GM23248 (cell line): ENCODE results near the gene ANKRD65. TPM values are rescaled to one million over a fixed set of nuclear protein-coding genes. Genes with fewer than 3 reads are reported as not detected.
"Not testable (repeated sequence)": the region's sequence is repeated elsewhere in the genome, so short reads cannot be mapped to it uniquely, and the experiment has no call there.

Experiments
- DNase-seq: peaks from one replicate; pipeline ENCODE4 v3.0.0-alpha.2; 2015
- H2AFZ ChIP-seq: fragments of 200-600 bp; sonication (generic); 2 replicates; pipeline ENCODE4 v1.6.1; 2016; ENCODE audit warnings: antibody characterized with exemption
- H3F3A ChIP-seq: fragments of 200-600 bp; sonication (generic); 2 replicates; pipeline ENCODE4 v1.6.1; 2016; ENCODE audit warnings: mild to moderate bottlenecking, antibody characterized with exemption, mixed run types; ENCODE audit not compliant: insufficient read depth
- H3K27ac ChIP-seq: fragments of 200-600 bp; sonication (generic); 2 replicates; pipeline ENCODE4 v1.5.1; 2016; ENCODE audit warnings: mild to moderate bottlenecking
- H3K27me3 ChIP-seq: fragments of 200-600 bp; sonication (generic); replicated peaks from 2 replicates; pipeline ENCODE4 v1.6.1; 2016; ENCODE audit warnings: mild to moderate bottlenecking; ENCODE audit not compliant: insufficient read depth
- H3K36me3 ChIP-seq: fragments of 200-600 bp; sonication (generic); 2 replicates; pipeline ENCODE4 v1.6.1; 2016; ENCODE audit warnings: low read depth, mild to moderate bottlenecking
- H3K4me1 ChIP-seq: fragments of 200-600 bp; sonication (generic); 2 replicates; pipeline ENCODE4 v1.6.1; 2016; ENCODE audit warnings: mild to moderate bottlenecking; ENCODE audit not compliant: insufficient read depth
- H3K4me2 ChIP-seq: fragments of 200-600 bp; sonication (generic); one replicate; pipeline ENCODE4 v1.6.1; 2016; ENCODE audit warnings: mild to moderate bottlenecking; ENCODE audit not compliant: unreplicated experiment
- H3K4me3 ChIP-seq: fragments of 200-600 bp; sonication (generic); 2 replicates; pipeline ENCODE4 v1.5.1; 2016; ENCODE audit warnings: mild to moderate bottlenecking
- H3K79me2 ChIP-seq: fragments of 200-600 bp; sonication (generic); 2 replicates; pipeline ENCODE4 v1.6.1; 2016; ENCODE audit warnings: mild to moderate bottlenecking; ENCODE audit not compliant: insufficient read depth
- H3K9ac ChIP-seq: fragments of 200-600 bp; sonication (generic); 2 replicates; pipeline ENCODE4 v1.6.1; 2016; ENCODE audit warnings: mild to moderate bottlenecking
- H3K9me2 ChIP-seq: fragments of 200-600 bp; sonication (generic); 2 replicates; pipeline ENCODE4 v1.6.1; 2016; ENCODE audit warnings: mixed run types, mild to moderate bottlenecking, moderate library complexity; ENCODE audit not compliant: insufficient read depth
- H3K9me3 ChIP-seq: fragments of 200-600 bp; sonication (generic); one replicate; pipeline ENCODE4 v1.6.1; 2017; ENCODE audit warnings: low read depth
- H4K20me1 ChIP-seq: fragments of 200-600 bp; sonication (generic); 2 replicates; pipeline ENCODE4 v1.6.0; 2016; ENCODE audit not compliant: insufficient read depth
- EZH2 ChIP-seq: fragments of 200-600 bp; sonication (generic); IDR thresholded peaks from 2 replicates; pipeline ENCODE4 v1.6.1; 2018; ENCODE audit warnings: antibody characterized with exemption, mild to moderate bottlenecking; ENCODE audit not compliant: insufficient read depth, poor library complexity, severe bottlenecking
- EZH2phosphoT487 ChIP-seq: fragments of 200-600 bp; sonication (generic); IDR thresholded peaks from 2 replicates; pipeline ENCODE4 v1.6.1; 2018; ENCODE audit warnings: antibody characterized with exemption, moderate library complexity, mild to moderate bottlenecking, low read depth; ENCODE audit not compliant: insufficient read depth
- WGBS, 2 experiments: methylation state at CpG; one replicate each; pipeline ENCODE4 v1.1.6; 2015 to 2017; ENCODE audit warnings: low lambda C conversion rate in 2 of 2, low coverage in 1 of 2; ENCODE audit errors: missing lambda C conversion rate in 2 of 2; 5-methylcytosine and 5-hydroxymethylcytosine counted together
- in situ Hi-C: fragments of 300-500 bp; cut with MboI; formaldehyde crosslinking; loops from 2 replicates; pipeline ENCODE4 v1.15.0; 2020
- polyA plus RNA-seq: library from polyadenylated mRNA; unstranded; fragments of >200 nt; fragmentation: Nextera tagmentation; extraction: Ambion mirVana; gene quantifications from 2 replicates; pipeline ENCODE4 v1.2.1, GENCODE V29; 2016
- total RNA-seq: library from RNA; depleted of rRNA; stranded (reverse); fragments of >200 nt; shearing (Covaris generic); gene quantifications from 2 replicates; pipeline ENCODE4 v1.2.3, GENCODE V29; 2014

The ANKRD65 gene
- total and polyA plus RNA-seq, 2 experiments from 2014 or later = 0.44 to 0.97 TPM

GRCh38 chr1:1461721-1462317 is 40.7 kb upstream of the ANKRD65 start:
- no peaks in the 10 kb centered on the region for H3K4me1 ChIP-seq
- H3F3A ChIP-seq = no peaks in the 10 kb centered on the region
- no peaks in the 10 kb centered on the region for H4K20me1 ChIP-seq
- no peaks in the 10 kb centered on the region for H3K9me2 ChIP-seq
- H3K9me3 ChIP-seq = no peaks in the 10 kb centered on the region
- no peak for DNase-seq
- H2AFZ ChIP-seq = no peak overlapping the region; the same call in 1 of the 2 replicates
- H3K79me2 ChIP-seq = no peaks in the 10 kb centered on the region
- H3K4me3 ChIP-seq = no peak overlapping the region
- WGBS, 2 experiments = 38 to 44% methylated on average over 17 to 18 of the region's 18 CpGs
- no peak overlapping the region for H3K4me2 ChIP-seq
- in situ Hi-C loops = no loop called here
- H3K27me3 ChIP-seq = no peaks in the 10 kb centered on the region
- H3K27ac ChIP-seq = no peak overlapping the region
- H3K9ac ChIP-seq = no peak overlapping the region
- H3K36me3 ChIP-seq = no peaks in the 10 kb centered on the region
- TF ChIP-seq EZH2phosphoT487 (no peak), EZH2 (no peak)

- Histone ChIP-seq H3K9me3 (no peaks in the 10 kb centered on the region), H3K9me2 (no peaks in the 10 kb centered on the region), H2AFZ (no peak overlapping the region), H3K4me3 (no peak overlapping the region), H3K4me2 (no peak overlapping the region), H3K79me2 (no peaks in the 10 kb centered on the region), H3K9ac (no peak overlapping the region), H4K20me1 (no peaks in the 10 kb centered on the region), H3K4me1 (no peaks in the 10 kb centered on the region), H3F3A (no peaks in the 10 kb centered on the region), H3K36me3 (no peaks in the 10 kb centered on the region), H3K27me3 (no peaks in the 10 kb centered on the region), H3K27ac (no peak overlapping the region)
- in situ Hi-C loops = no loop called here
- no peak for DNase-seq
- TF ChIP-seq EZH2phosphoT487 (no peak), EZH2 (no peak)
- WGBS, 2 experiments = 73 to 82% methylated on average over 21 to 27 of the region's 27 CpGs
These were observed 39.6 kb upstream of the ANKRD65 start for GRCh38 chr1:1460540-1461130.

GRCh38 chr1:1459711-1460110 is 38.6 kb upstream of the ANKRD65 start:
- in situ Hi-C loops, H4K20me1 ChIP-seq, H3K9me3 ChIP-seq, H3K27me3 ChIP-seq, H2AFZ ChIP-seq, H3K4me2 ChIP-seq, H3K9me2 ChIP-seq, DNase-seq, H3K27ac ChIP-seq, H3K4me3 ChIP-seq, H3K79me2 ChIP-seq, H3K36me3 ChIP-seq, H3K4me1 ChIP-seq, H3K9ac ChIP-seq, H3F3A ChIP-seq: not testable (repeated sequence)
- WGBS, 2 experiments = 62 to 80% methylated on average over 7 to 14 of the region's 14 CpGs

GRCh38 chr1:1459156-1459555 is 38.1 kb upstream of the ANKRD65 start:
- H3K4me1 ChIP-seq, H3K27ac ChIP-seq, H3K4me3 ChIP-seq, H3K27me3 ChIP-seq, H3K36me3 ChIP-seq, H3K9me2 ChIP-seq, H4K20me1 ChIP-seq, H3K4me2 ChIP-seq, in situ Hi-C loops, H3K79me2 ChIP-seq, H3F3A ChIP-seq, DNase-seq, H3K9me3 ChIP-seq, H3K9ac ChIP-seq, H2AFZ ChIP-seq: not testable (repeated sequence)
- WGBS, 2 experiments = 64 to 85% methylated on average over 9 to 13 of the region's 19 CpGs

GRCh38 chr1:1456683-1457255 is 35.7 kb upstream of the ANKRD65 start:
- DNase-seq, H3K79me2 ChIP-seq, H3K9me2 ChIP-seq, H3K4me2 ChIP-seq, H3K4me3 ChIP-seq, H3K4me1 ChIP-seq, H3K9ac ChIP-seq, H3K9me3 ChIP-seq, H3K27me3 ChIP-seq, H3F3A ChIP-seq, H3K36me3 ChIP-seq, H4K20me1 ChIP-seq, in situ Hi-C loops, H3K27ac ChIP-seq, H2AFZ ChIP-seq: not testable (repeated sequence)
- 81 to 83% methylated on average over 17 to 19 of the region's 22 CpGs for WGBS, 2 experiments

GRCh38 chr1:1455934-1456333 is 34.9 kb upstream of the ANKRD65 start:
- in situ Hi-C loops = not testable (repeated sequence)

More at GRCh38 chr1:1455934-1456333, 34.9 kb upstream of the ANKRD65 start:
- not testable (repeated sequence) for H3K27ac ChIP-seq, H3F3A ChIP-seq, H3K4me2 ChIP-seq, H3K9ac ChIP-seq, H3K4me1 ChIP-seq, H3K79me2 ChIP-seq, H3K9me3 ChIP-seq, H4K20me1 ChIP-seq, H3K4me3 ChIP-seq, H3K27me3 ChIP-seq, H2AFZ ChIP-seq, H3K9me2 ChIP-seq, H3K36me3 ChIP-seq, DNase-seq
- WGBS, 2 experiments = 31 to 82% methylated on average over 1 to 5 of the region's 15 CpGs
